DOHH2 (cell line): Measurements from ENCODE around the gene TTC28.

ENCODE experiments used
- H3F3A ChIP-seq: fragments of 200-600 bp; sonication (generic), shearing (Covaris generic); 2 replicates; pipeline ENCODE4 v1.6.0; 2016; ENCODE audit warnings: antibody characterized with exemption, mild to moderate bottlenecking; ENCODE audit not compliant: control insufficient read depth, insufficient read depth
- H3K27ac ChIP-seq: fragments of 200-600 bp; sonication (generic); 2 replicates; pipeline ENCODE4 v1.5.1; 2014; ENCODE audit warnings: low read depth, mild to moderate bottlenecking, low read length, moderate library complexity
- H3K27me3 ChIP-seq: fragments of 200-600 bp; sonication (generic); 2 replicates; pipeline ENCODE4 v1.6.1; 2014; ENCODE audit warnings: mild to moderate bottlenecking, low read length, mixed read lengths; ENCODE audit not compliant: control insufficient read depth
- H3K36me3 ChIP-seq: fragments of 200-600 bp; sonication (generic); 2 replicates; pipeline ENCODE4 v1.6.1; 2014; ENCODE audit warnings: mild to moderate bottlenecking, low read length, moderate library complexity, mixed read lengths; ENCODE audit not compliant: control insufficient read depth
- H3K4me1 ChIP-seq: fragments of 200-600 bp; sonication (generic); 2 replicates; pipeline ENCODE4 v1.6.1; 2014; ENCODE audit warnings: mild to moderate bottlenecking, low read length, mixed read lengths; ENCODE audit not compliant: control insufficient read depth
- H3K4me2 ChIP-seq: fragments of 200-600 bp; sonication (generic); 2 replicates; pipeline ENCODE4 v1.6.0; 2014; ENCODE audit warnings: mild to moderate bottlenecking, low read length, moderate library complexity
- H3K4me3 ChIP-seq: fragments of 200-600 bp; sonication (generic); 2 replicates; pipeline ENCODE4 v1.5.1; 2014; ENCODE audit warnings: mild to moderate bottlenecking, low read length, mixed read lengths
- H3K79me2 ChIP-seq: fragments of 200-600 bp; sonication (generic); 2 replicates; pipeline ENCODE4 v1.6.1; 2014; ENCODE audit warnings: mild to moderate bottlenecking, low read length, mixed read lengths; ENCODE audit not compliant: control insufficient read depth
- H3K9me2 ChIP-seq: fragments of 200-600 bp; sonication (generic); replicated peaks from 2 replicates; pipeline ENCODE4 v1.6.1; 2014; ENCODE audit warnings: mild to moderate bottlenecking, low read length, mixed read lengths; ENCODE audit not compliant: control insufficient read depth
- H3K9me3 ChIP-seq: fragments of 200-600 bp; sonication (generic); 2 replicates; pipeline ENCODE4 v1.6.1; 2014; ENCODE audit warnings: antibody characterized with exemption, low read length, mixed read lengths; ENCODE audit not compliant: control insufficient read depth, insufficient read depth
- H4K20me1 ChIP-seq: fragments of 200-600 bp; sonication (generic); 2 replicates; pipeline ENCODE4 v1.6.0; 2014; ENCODE audit warnings: low read depth, mild to moderate bottlenecking, antibody characterized with exemption, low read length, moderate library complexity; ENCODE audit not compliant: control insufficient read depth, insufficient read depth
- CTCF ChIP-seq: fragments of 200-600 bp; sonication (generic); IDR thresholded peaks from one replicate; pipeline ENCODE4 v1.5.1; 2014; ENCODE audit warnings: antibody characterized with exemption, mild to moderate bottlenecking, low read depth, low read length; ENCODE audit not compliant: poor library complexity, severe bottlenecking
- EZH2phosphoT487 ChIP-seq: fragments of 200-600 bp; sonication (generic); IDR thresholded peaks from 2 replicates; pipeline ENCODE4 v1.6.1; 2017; ENCODE audit warnings: borderline replicate concordance, mild to moderate bottlenecking, antibody characterized with exemption, low read length, moderate library complexity, mixed read lengths

The TTC28 gene

GRCh38 chr22:27961680-27962079, 718.0 kb downstream of the TTC28 start:
- Histone ChIP-seq H3K79me2 (no peaks in the 10 kb centered on the region), H3K4me3 (no peak overlapping the region), H3K9me3 (no peaks in the 10 kb centered on the region; the same call in 1 of the 2 replicates), H3K4me2 (no peak overlapping the region), H3K27ac (no peak overlapping the region), H3K4me1 (no peaks in the 10 kb centered on the region), H3F3A (no peaks in the 10 kb centered on the region), H4K20me1 (no peaks in the 10 kb centered on the region), H3K27me3 (no peaks in the 10 kb centered on the region), H3K36me3 (no peaks in the 10 kb centered on the region), H3K9me2 (no peaks in the 10 kb centered on the region)
- TF ChIP-seq EZH2phosphoT487 (no peak), CTCF (no peak)

GRCh38 chr22:27961182-27961581, 718.5 kb downstream of the TTC28 start:
- H3K4me3 ChIP-seq, result no peak overlapping the region
- H3K27ac ChIP-seq, result no peak overlapping the region
- no peaks in the 10 kb centered on the region for H3K9me2 ChIP-seq
- no peak overlapping the region for H3K4me2 ChIP-seq
- H3K79me2 ChIP-seq, result no peaks in the 10 kb centered on the region
- H4K20me1 ChIP-seq, result no peaks in the 10 kb centered on the region
- no peaks in the 10 kb centered on the region; the same call in 1 of the 2 replicates for H3K9me3 ChIP-seq
- H3K4me1 ChIP-seq, result no peaks in the 10 kb centered on the region
- TF ChIP-seq EZH2phosphoT487, result no peak
- TF ChIP-seq CTCF, result no peak
- H3K27me3 ChIP-seq, result no peaks in the 10 kb centered on the region
- no peaks in the 10 kb centered on the region for H3F3A ChIP-seq
- no peaks in the 10 kb centered on the region for H3K36me3 ChIP-seq

- Histone ChIP-seq H3K9me3 (no peaks in the 10 kb centered on the region; the same call in 1 of the 2 replicates), H3K27ac (no peak overlapping the region), H4K20me1 (no peaks in the 10 kb centered on the region), H3F3A (no peaks in the 10 kb centered on the region), H3K4me2 (no peak overlapping the region), H3K4me3 (no peak overlapping the region), H3K36me3 (no peaks in the 10 kb centered on the region), H3K4me1 (no peaks in the 10 kb centered on the region), H3K27me3 (no peaks in the 10 kb centered on the region), H3K9me2 (no peaks in the 10 kb centered on the region), H3K79me2 (no peaks in the 10 kb centered on the region)
- no peak for TF ChIP-seq CTCF
- TF ChIP-seq EZH2phosphoT487, result no peak
These were observed 720.1 kb downstream of the TTC28 start for GRCh38 chr22:27959335-27960090.
